Nephron progenitor cell (in vitro differentiated cells): Measurements from ENCODE around the gene HSD17B12.

Experiments used
- DNase-seq: peaks from one replicate; pipeline ENCODE4 v3.0.0; 2021
- H3K27ac Mint-ChIP-seq: 2 replicates; pipeline ENCODE4 v1.8.0; 2021; ENCODE audit warnings: mild to moderate bottlenecking, moderate library complexity, mixed read lengths
- H3K27me3 Mint-ChIP-seq: 2 replicates; pipeline ENCODE4 v1.8.0; 2021; ENCODE audit warnings: mild to moderate bottlenecking, low read depth, mixed read lengths; ENCODE audit not compliant: poor library complexity
- H3K36me3 Mint-ChIP-seq: 2 replicates; pipeline ENCODE4 v1.8.0; 2021; ENCODE audit warnings: low read depth, mixed read lengths
- H3K4me1 Mint-ChIP-seq: 2 replicates; pipeline ENCODE4 v1.8.0; 2021; ENCODE audit warnings: mixed read lengths
- H3K4me3 Mint-ChIP-seq: 2 replicates; pipeline ENCODE4 v1.8.0; 2021; ENCODE audit warnings: mild to moderate bottlenecking, moderate library complexity, mixed read lengths
- H3K9me3 Mint-ChIP-seq: 2 replicates; pipeline ENCODE4 v1.8.0; 2021; ENCODE audit warnings: mild to moderate bottlenecking, moderate library complexity, mixed read lengths
- TF ChIP-seq, protein P1 (sequence below): fragments of 200-600 bp; sonication (generic); IDR thresholded peaks from 2 replicates; pipeline ENCODE4 v1.5.0; 2021; ENCODE audit warnings: antibody characterized with exemption

Gene HSD17B12

DNA sequence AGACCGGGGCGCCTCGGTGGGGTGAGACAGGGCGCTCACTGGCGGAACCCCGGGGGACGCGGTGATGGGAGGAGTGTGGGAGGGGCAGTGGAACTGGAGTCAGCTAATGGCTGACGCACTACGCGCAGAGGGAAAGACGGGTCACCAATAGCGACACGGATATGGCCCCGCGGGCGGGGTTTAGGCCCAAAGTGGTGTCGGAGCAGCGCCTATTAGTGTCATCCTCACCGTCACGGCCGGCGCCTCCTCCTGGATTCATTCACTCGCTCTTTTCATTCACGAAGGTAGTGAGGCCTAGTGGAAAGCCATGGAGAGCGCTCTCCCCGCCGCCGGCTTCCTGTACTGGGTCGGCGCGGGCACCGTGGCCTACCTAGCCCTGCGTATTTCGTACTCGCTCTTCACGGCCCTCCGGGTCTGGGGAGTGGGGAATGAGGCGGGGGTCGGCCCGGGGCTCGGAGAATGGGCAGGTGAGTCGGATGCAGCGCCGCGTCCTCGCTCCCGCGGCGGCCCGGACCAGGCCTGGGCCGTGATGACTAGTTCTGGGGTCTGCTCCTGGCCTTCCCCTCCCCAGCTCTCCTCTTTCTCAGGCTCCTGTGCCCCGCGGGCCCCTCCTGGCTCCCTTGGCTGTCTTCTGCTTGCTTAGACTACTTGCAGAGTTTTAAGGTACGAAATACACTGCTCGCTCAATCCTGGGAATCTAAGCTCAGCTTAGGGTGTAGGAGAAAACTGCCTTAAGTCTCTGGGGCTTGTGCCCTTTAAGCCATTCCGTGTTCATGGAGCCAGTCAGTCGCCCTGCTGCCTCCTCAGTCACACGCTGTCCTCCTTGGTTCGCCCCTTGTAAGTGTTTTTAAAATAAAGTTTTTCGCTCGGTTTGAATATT lies at the start of gene HSD17B12:
Gene HSD17B12 (plus strand): TSS at position 218 of the 880 bp plus-strand sequence. CDS start 90 bp downstream, at position 308.
- no peaks in the 10 kb centered on the region for H3K27me3 Mint-ChIP-seq
- peaks cover 28% of the 10 kb centered on the region for H3K4me1 Mint-ChIP-seq
- H3K36me3 Mint-ChIP-seq: peaks cover 47% of the 10 kb centered on the region
- H3K9me3 Mint-ChIP-seq: peaks cover 52% of the 10 kb centered on the region
- peak within 1 kb of the TSS; percentile 99 for H3K27ac Mint-ChIP-seq
- DNase-seq: peak; percentile 94
- H3K4me3 Mint-ChIP-seq: peak within 1 kb of the TSS; percentile 98
- TF ChIP-seq, protein P1, sequence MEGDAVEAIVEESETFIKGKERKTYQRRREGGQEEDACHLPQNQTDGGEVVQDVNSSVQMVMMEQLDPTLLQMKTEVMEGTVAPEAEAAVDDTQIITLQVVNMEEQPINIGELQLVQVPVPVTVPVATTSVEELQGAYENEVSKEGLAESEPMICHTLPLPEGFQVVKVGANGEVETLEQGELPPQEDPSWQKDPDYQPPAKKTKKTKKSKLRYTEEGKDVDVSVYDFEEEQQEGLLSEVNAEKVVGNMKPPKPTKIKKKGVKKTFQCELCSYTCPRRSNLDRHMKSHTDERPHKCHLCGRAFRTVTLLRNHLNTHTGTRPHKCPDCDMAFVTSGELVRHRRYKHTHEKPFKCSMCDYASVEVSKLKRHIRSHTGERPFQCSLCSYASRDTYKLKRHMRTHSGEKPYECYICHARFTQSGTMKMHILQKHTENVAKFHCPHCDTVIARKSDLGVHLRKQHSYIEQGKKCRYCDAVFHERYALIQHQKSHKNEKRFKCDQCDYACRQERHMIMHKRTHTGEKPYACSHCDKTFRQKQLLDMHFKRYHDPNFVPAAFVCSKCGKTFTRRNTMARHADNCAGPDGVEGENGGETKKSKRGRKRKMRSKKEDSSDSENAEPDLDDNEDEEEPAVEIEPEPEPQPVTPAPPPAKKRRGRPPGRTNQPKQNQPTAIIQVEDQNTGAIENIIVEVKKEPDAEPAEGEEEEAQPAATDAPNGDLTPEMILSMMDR: no peak

DNA sequence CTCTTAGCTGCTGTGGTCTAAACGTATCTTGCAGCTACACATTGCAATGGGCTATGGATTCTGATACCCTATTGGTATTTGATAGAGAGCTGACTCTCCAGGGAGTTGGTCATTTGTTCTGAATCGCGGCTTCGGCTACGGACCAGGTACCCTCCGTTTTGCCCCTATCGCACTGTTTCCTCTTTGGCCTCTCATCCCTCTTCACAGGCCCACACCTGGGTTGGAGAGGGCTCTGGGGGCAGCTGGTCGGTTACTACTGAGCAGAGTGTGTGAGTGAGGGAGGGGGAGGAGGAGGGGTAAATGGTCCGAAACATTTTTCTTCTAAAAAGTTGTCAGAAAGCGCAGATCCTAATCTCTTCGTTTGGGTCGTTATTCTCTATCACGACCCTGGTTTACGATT lies 48.8 kb upstream of the HSD17B12 start:
- DNase-seq: no peak
- TF ChIP-seq, protein P1: no peak
- H3K4me3 Mint-ChIP-seq: no peak overlapping the region
- no peaks in the 10 kb centered on the region for H3K36me3 Mint-ChIP-seq
- no peaks in the 10 kb centered on the region for H3K4me1 Mint-ChIP-seq
- no peaks in the 10 kb centered on the region for H3K9me3 Mint-ChIP-seq
- no peak overlapping the region for H3K27ac Mint-ChIP-seq
- H3K27me3 Mint-ChIP-seq: peaks cover 81% of the 10 kb centered on the region

DNA sequence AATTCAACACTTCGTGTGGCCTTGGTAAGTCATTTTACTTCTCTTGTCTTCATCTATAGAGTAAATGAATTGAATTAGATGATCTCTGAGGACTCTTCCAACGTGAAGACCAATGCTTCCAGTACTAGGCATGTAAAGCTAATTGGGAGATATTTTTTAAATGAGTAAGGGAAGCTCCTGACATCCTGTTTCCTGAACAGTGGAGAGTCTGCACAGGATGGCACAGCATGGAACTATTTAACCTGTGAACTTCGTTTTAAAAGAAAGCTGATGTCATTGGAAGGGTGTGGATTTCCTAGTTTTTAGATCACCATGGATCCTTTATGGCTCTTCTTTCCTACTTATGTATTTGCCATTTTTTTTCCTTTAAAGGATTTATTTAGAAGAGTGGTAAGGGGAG lies 48.4 kb upstream of the HSD17B12 start:
- DNase-seq: no peak
- TF ChIP-seq, protein P1: no peak
- Mint-ChIP-seq H3K9me3 (no peaks in the 10 kb centered on the region), H3K27ac (no peak overlapping the region), H3K4me3 (no peak overlapping the region), H3K4me1 (no peaks in the 10 kb centered on the region), H3K27me3 (peaks cover 83% of the 10 kb centered on the region), H3K36me3 (no peaks in the 10 kb centered on the region)

DNA sequence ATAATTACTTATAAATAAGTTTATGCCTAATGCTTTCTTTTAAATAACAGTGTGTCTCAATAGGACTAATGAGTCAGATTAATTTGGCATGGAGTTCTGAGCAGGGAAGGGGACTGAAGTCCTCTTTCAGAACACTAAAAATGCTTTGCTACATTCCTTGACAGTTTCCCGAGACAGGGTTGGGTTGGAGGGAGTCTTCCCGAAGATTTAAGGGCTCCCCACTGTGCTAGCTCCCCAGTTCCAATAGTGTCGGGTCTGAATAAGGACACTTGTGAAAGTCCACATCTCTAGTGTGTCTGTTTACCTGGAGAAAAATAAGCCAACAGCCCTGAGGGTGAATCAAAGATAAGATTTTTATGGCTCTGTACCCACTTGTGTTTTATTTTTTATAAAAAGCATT lies 41.8 kb upstream of the HSD17B12 start:
- H3K27me3 Mint-ChIP-seq: peaks cover 67% of the 10 kb centered on the region

DNA sequence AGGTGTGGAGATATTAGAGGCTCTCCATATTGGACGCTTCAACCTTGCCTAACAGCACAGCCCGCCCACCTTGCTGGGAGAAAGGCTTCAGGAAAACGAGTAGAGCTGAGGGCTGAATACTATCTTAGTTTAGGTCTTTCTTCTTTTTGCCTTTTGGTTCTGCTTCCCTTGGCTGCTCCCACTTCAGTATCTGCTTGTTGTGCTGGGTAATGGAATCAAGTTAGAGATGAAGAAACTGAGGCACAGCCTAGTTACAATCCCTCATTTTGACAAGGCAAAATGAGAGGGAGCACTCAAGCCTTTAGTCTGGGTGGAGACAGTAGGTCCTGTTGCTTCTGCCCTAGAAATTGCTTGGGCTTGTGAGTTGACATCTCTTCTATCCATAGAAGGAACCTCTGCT lies 41.3 kb upstream of the HSD17B12 start:
- no peaks in the 10 kb centered on the region for H3K9me3 Mint-ChIP-seq
- H3K27me3 Mint-ChIP-seq: peaks cover 66% of the 10 kb centered on the region
- peaks cover 5% of the 10 kb centered on the region for H3K4me1 Mint-ChIP-seq
- TF ChIP-seq, protein P1: no peak
- no peak overlapping the region for H3K4me3 Mint-ChIP-seq
- DNase-seq: no peak
- no peak overlapping the region for H3K27ac Mint-ChIP-seq
- H3K36me3 Mint-ChIP-seq: no peaks in the 10 kb centered on the region

More for the DNA sequence above, 41.8 kb upstream of the HSD17B12 start:
- Mint-ChIP-seq H3K4me1 (peaks cover 2% of the 10 kb centered on the region), H3K4me3 (no peak overlapping the region), H3K9me3 (no peaks in the 10 kb centered on the region), H3K36me3 (no peaks in the 10 kb centered on the region), H3K27ac (no peak overlapping the region)
- TF ChIP-seq, protein P1: no peak
- no peak for DNase-seq

DNA sequence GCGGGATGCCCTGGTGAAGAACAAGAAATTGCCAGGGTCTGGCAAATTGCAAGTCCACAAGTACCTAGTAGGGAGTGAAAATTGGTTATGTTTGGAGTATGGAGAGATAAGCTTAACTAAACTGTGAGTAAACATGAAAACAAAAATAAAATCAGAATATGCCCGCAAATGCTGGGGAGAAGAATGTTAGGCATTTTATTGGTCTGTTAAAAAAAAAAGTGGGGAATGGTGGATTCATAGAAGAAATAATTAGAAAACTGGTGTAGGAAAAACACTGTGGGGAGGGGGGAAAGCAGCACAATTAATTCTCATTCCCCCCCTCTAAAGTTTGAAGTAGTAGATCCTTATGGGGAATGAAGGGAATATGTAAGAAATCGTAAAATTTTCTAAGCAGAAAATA lies 40.6 kb upstream of the HSD17B12 start:
- Mint-ChIP-seq H3K36me3 (no peaks in the 10 kb centered on the region), H3K4me3 (no peak overlapping the region), H3K27ac (no peak overlapping the region), H3K4me1 (peaks cover 11% of the 10 kb centered on the region), H3K27me3 (peaks cover 59% of the 10 kb centered on the region), H3K9me3 (no peaks in the 10 kb centered on the region)
- DNase-seq: no peak
- TF ChIP-seq, protein P1: no peak
